GM18520 (cell line): ENCODE results near the gene CDK5RAP2.

Source experiments
- ATAC-seq: cut with Tn5 transposase; IDR thresholded peaks from one replicate; pipeline ENCODE4 v1.9.1; 2021; ENCODE audit not compliant: unreplicated experiment

The CDK5RAP2 gene

GRCh38 chr9:120405860-120406259 lies 174.1 kb downstream of the CDK5RAP2 start:
- ATAC-seq: no peak

GRCh38 chr9:120405134-120405533 lies 174.8 kb downstream of the CDK5RAP2 start:
- no peak for ATAC-seq

DNA sequence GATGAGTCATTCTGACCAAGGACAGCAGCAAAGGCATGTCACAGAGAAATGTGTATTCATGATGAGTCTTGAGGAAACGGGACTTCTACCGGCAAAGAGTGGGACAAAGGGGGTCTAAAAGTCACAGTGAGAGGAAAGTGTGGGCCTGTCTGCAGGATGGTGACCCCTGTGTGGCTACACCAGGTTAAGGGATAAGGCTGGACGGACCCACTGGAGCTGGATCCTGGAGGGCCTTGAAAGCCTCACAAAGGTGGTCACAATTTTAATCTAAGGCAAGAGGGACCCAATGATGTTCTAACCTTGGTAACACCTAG lies 176.5 kb downstream of the CDK5RAP2 start:
- no peak for ATAC-seq

- no peak for ATAC-seq
Observed at GRCh38 chr9:120402741-120403542, 177.0 kb downstream of the CDK5RAP2 start.

DNA sequence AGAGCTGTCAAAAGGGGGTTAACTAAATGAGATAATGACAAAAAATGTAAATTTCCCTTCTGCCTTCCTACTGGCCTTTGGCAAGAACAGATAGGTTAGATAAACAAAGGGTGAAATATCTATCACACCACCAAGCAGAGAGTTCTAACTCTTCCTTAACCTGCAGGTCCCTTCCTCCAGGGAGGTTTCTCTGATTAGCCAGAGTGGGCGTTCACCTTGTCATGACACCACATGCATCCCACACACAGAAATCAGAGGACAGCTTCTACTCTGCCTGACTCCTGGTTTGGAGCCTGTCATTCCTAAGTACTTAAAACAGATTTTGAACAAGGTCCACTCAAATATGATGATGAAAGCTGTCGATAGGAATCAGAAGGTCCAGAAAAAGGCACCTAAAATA lies 180.0 kb downstream of the CDK5RAP2 start:
- no peak for ATAC-seq

- no peak for ATAC-seq
Observed at GRCh38 chr9:120398286-120398685, 181.7 kb downstream of the CDK5RAP2 start.

- ATAC-seq: no peak
Observed at GRCh38 chr9:120397453-120397852, 182.5 kb downstream of the CDK5RAP2 start.

GRCh38 chr9:120396931-120397330 lies 183.0 kb downstream of the CDK5RAP2 start:
- ATAC-seq: no peak

- no peak for ATAC-seq
Observed at GRCh38 chr9:120396418-120396817, 183.5 kb downstream of the CDK5RAP2 start.

DNA sequence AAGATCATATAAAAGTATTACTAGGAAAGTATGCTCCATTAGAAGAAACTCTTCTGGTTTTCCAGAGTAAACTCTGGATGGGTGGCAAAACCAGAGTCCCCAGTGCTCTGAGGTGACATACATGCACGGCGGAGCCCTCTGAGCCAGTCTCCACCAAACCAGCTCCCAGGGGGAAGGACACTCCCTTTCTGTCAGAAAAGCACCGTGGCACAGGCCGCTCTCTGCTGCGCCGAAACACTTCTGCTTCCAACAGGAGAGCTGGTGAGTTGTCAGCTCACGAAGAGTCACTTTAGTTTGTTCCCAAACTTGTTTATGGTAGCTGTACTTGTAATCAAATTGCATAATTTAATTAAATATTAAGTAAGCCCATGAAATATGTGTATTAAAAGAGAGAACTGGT lies 184.6 kb downstream of the CDK5RAP2 start:
- no peak for ATAC-seq

DNA sequence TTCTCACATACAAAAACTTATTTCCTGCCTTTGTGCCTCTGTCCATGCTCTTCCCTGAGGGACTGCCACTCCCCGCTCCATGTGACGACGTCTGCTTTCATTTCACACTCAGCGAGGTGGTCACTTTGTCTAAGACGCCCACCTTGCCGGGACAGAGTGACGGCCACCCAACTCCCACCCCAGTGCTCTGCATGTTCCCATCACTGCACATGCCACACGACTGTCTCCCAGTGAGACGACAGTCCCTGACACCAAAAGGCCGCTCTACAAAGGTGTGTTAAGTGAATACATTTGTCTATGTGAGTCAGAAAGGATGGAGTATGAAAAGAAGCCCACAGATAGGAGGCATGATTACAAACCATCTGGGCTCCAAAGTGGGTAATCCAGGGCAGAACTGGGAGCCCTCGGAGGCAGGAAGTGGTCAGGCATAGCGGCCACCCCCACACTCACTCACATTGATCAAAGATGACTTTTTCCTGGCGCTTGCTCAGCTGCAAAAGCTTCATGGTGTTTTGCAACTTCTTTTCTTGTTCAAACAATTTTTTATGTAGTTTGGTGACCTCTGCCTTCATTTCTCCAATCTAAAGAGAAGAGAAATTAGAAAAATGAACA lies 185.8 kb downstream of the CDK5RAP2 start:
- no peak for ATAC-seq

- no peak for ATAC-seq
Observed at GRCh38 chr9:120393386-120394057, 186.4 kb downstream of the CDK5RAP2 start.

- ATAC-seq: no peak
Observed at GRCh38 chr9:120392711-120393110, 187.3 kb downstream of the CDK5RAP2 start.

- no peak for ATAC-seq
Observed at GRCh38 chr9:120392245-120392644, 187.7 kb downstream of the CDK5RAP2 start.

DNA sequence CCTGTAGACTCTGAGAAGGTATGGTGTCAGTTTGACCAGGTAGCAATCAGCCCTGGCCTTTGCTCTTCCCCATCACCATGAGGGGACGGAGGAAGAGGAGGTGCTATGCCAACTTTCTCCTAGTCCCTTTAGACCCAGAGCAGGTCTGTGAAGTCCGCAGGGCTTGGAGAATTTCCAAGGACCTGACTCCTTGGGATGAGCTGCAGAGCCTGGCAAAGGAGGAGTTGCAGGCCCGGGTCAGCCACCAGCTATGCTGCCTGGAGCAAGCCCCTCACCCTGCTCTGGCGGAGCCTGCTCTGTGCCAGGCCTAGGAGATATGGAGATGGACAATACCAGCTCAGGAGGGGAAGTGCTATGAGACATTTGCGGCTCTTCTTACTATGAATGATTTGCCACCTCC lies 188.3 kb downstream of the CDK5RAP2 start:
- no peak for ATAC-seq

GRCh38 chr9:120390637-120391190 lies 189.3 kb downstream of the CDK5RAP2 start:
- no peak for ATAC-seq

DNA sequence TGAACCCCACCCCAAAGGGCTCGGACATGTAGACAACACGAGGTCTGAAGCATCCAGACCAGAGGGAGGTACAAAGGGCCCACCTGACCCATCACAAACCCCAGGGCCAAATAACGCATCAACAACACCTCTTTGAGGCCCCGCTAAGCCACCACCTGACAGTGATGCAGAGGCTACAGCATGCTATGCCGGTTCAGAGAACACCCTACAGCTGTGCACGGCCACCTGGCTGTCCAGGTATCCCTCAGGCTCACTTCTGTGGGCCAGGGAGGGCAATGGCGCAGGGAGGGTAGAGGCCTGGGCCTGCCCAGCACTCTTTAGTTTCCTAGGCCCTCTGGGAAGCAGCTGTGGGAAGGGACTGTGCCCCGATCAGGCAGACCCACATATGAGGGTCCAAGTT lies 190.1 kb downstream of the CDK5RAP2 start:
- ATAC-seq: no peak

GRCh38 chr9:120389300-120389699 lies 190.7 kb downstream of the CDK5RAP2 start:
- no peak for ATAC-seq

- ATAC-seq: no peak
Observed at GRCh38 chr9:120388003-120388855, 191.7 kb downstream of the CDK5RAP2 start.

DNA sequence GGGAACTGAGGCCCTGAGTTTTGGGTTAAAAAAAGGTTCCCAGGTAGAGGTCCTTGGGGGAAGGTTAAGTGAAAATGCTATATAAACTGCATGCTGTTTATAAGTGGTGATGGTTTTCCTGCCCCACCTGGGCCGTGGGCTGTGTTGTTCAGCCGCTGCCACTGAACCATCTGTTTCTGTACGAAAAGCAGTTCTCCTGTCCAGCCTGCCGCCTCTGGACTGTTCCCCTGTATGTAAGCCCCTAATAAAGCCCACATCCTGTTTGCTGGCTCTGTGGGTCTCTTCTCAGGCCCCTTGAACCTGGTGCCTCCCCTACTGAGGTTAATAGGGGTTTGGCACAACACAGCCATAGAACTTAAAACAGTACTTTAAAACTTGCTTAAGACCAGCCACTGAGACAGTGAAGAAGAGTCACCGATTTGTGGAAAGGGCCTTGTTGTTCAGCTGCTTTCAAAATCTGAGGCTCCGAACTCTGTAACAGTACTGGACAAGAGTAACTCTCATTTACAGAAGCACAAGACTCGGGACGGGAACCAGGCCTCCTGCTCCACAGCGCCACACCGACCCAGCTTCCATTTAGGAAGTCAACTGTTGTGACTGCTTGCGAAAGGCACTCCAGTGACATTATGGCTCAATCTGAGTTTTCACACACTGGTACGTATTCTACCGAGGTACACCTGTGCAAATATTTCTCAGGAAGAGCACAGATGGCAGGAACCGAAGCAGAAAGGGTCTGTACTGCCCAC lies 192.5 kb downstream of the CDK5RAP2 start:
- ATAC-seq: no peak
